SW 1271 (cell line): ENCODE measurements around the gene PDE1C.
"Not testable (repeated sequence)": the region's sequence is repeated elsewhere in the genome, so short reads cannot be mapped to it uniquely, and the experiment has no call there.

Experiments
- DNase-seq, 2 experiments: peaks; one replicate each; lab custom pipeline; 2025; lab: John Stamatoyannopoulos, UW

The PDE1C gene

DNA sequence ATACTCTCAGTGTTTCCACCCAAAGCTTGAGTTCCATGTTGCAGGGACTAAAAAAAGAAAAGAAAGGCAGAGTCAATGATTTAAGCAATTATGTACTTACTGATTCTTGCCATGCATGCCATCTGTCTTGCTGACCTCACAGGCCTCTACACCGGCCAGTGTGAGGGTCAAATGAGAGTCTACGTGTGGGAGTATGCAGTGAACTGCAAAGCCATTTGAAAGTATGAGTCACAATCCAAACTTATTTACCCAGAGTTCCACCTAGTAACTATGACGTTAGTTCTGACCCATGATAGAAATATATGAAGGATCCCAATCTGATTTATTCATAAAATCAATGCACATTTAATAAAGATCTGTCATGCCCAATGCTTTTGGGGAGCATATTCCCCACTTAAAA is 26.5 kb downstream of the PDE1C start:
- no peak for DNase-seq

DNA sequence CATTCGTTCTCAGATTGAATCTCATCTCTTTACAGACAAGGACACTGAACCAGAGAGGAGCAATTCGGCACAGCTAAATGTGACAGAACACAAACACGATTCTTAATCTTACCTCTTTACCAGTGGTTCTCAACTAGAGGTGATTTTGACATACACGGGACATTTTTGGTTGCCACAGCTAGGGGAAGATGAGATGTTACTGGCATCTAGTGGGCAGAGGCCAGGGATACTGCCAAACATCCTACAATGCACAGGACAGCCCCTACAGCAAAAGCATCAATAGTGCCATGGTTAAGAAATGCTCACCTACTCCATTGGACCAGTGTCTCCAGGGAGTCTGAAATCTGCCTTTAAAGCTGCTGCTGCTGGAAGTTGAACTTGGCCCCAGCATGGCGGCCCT is 27.3 kb downstream of the PDE1C start:
- DNase-seq, result no peak

DNA sequence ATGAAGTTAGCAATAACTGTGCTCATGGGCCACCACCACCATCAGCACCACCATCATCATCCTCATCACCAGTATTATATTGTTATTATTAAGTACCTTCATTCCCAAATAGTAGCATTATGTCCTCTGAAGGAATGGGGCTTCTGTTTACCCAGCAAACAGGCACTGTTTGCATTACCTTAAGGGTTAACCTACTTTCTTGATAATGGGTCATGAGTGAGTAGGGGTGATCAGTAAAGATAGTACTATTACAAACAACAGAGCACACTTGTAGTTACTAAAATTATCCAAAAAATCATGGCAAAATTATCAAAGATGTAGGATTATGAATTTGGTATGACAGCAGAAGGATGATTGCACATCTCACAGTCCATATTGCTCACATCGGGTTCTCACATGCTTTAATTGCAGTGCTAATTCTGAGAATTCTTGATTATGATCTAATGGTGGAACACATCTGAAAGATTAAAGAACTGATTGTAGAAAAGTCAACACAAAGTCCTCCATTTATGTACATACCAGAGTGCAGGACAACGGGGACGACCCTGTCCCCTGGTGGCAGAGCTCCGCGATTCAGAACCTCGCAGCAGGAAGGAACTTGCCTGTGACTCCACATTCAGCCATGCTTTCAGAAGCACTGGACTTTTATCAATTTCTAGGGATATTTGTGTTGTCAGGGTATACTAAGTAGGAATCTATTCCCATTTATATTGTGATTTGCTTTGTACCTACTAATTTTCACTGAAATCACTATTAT is 31.0 kb downstream of the PDE1C start:
- no peak for DNase-seq

DNA sequence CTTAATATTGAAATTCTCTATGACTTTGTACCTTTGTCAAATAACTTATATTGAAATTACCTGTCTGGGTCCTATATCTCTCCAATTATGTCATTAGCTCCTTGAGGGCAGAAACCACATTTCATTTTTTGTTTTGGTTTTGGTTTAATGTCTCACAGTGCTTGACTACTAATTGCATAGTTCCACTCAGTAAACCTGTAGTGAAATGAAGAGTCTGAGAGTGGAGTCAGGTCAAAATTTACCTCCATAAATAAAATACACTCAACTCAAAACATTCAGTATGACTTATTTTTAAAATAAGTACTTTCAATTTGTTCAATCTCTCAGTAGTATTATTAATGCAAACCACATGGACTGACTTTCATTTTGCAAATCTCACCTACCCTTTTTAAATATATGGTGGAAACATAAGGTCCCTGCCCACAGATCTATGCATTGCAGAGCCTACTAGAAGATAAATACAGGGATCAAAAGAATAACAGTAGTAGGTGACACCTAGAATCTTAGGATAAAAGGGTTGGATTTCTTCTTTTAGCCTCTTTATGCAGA is 32.5 kb downstream of the PDE1C start:
- no peak for DNase-seq

DNA sequence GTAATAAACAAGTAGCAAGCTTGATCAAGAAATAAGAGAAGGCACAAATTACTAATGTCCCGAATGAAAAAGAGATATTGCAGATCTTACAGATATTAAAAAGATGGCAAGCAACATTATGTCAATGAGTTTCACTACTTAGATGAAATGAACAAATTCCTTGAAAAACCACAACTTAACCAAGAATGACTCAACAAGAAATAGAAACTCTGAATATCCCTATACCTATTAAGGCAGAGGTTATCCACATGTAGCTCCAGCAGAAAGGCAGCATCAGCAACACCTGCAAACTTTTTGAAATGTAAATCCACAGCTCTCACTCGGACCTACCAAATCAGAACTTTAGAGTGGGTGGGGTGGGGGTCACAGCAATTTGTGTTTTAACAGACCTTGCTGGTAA is 33.6 kb downstream of the PDE1C start:
- DNase-seq, result no peak

DNA sequence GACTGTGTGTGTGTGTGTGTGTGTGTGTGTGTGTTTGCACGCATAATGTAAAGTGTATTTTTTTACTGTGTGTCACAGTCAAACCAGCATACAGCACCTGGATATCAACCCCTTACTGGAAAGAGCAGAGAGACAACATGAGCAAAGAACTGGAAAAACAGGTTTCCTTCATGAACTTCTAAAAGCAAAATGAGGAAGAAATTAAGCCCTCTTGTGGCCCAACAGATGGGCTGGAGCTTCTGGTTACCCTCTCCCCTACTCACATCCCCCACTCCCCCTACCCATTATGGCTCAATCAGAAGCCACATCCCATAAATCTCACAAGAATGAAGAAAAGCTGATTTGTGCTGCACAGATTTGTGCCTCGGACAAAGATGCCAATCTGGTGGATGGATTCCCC is 36.2 kb downstream of the PDE1C start:
- no peak for DNase-seq

DNA sequence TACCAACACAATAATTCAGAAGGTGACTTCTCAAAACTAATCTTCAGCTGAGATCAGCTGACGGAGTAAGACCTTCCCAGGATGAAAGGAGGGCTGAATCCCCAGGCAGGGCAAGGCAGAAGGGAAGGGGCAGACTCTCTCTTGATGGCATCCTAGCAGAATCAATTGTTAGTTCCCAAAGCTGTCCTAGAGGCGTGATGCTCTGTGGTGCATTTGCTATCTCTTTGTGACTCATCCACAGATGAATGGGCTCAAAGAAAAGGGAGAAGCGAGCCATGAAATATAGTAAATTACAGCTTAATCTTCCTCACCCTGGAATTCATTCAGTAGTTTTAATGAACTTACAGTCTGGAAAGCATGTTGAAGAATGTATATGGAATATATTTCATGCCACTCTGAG is 37.2 kb downstream of the PDE1C start:
- DNase-seq, result no peak

DNA sequence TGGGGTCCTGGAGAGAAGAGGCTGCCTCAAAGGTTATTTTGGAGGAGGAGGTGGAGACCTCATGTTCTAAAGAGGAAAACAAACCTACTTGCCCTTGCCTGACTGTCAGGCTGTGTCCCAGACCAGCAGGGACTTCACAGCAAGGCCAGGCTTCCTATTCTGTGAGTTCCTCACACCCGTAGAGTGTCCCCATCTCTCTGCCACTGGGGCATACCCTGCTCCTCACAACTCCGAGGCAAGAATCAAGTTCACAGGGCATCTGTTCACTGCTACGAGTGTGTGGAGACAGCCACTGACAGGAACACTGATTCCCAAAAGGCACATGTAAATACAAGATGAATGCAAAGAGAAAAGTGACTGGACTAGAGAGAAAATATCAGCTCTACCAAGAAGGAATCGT is 38.0 kb downstream of the PDE1C start:
- DNase-seq, result no peak

DNA sequence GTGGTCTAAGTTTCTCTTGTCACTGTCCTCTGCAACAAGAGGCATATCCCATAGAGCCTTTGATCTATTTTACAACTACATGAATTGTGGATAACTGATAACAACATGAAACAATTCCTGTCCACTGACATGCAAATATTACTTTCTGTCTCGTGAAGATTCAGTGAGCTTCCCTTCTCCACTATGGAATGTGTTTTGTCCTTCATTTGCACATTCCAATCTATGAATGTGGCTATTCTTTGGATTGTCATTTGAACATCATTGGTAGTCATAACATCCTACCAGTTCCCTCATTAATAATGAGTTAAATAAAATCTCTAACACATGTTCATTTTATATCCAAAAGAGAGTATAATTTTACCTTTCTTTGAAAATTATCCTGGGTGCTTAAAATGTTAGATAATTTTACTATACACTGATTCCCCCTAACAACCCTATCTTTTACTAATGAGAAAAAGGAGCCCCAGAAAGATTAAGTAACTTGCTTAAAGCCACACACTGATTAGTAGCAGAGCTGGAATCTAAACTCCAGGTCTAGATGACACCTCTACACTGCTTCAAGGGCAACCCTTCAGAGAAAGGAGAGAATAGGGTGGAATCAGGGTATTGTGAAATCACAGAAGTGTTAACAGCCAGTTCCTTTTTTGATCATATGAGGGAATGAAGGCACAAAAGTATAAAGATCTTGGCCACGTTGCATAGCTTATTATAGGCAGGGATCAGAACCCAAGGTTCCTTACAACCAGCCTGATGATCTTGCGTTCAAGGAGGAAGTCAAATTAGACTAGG is 39.1 kb downstream of the PDE1C start:
- no peak for DNase-seq

DNA sequence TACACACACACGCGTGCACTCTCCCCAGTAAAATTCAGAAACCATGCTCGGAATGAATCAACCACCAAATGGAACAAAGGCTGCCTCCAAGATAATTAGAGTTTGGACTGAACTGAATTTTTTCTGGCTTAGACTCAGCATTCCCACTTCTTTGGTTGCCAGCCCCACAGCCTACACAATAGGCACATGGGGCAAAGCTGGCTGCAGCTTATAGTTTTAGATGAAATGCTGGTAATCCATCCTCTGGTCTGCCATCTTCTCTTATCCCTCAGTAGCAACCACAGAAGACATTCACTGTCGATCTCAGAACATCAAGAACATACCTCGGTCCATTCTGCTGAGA is 44.2 kb downstream of the PDE1C start:
- no peak for DNase-seq

DNA sequence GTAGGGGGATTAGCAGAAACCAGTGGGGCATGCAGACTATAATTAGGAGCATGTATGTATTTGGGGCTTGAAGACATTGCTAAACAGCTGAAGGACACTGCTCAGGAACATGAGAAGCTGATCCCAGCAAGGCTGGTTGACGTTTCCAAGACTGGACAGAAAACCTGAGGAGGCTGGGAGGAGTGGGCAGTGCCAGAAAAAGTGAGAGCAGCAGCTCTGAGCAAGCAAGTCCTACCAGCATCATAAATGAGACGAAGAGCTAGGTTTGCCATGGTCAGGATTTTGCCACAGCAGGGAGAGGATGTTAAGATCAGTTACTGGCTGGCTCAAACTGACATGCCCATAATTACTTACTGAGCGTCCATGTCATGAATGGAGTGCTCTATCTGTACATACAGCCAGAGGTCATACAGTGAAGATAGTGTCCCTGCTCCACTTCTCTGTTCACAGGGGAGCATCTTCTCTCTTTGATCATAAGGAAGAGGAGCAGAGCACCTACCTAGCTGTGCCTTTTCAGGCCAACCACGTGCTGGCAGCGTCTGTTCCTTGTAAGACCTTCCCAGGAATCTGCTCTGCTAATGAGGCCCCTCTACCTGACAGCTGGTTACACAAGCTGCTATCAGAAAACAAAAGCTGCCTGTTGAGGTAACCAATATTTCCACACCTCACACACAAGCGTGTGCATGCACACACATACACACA is 44.7 kb downstream of the PDE1C start:
- DNase-seq, result no peak

DNA sequence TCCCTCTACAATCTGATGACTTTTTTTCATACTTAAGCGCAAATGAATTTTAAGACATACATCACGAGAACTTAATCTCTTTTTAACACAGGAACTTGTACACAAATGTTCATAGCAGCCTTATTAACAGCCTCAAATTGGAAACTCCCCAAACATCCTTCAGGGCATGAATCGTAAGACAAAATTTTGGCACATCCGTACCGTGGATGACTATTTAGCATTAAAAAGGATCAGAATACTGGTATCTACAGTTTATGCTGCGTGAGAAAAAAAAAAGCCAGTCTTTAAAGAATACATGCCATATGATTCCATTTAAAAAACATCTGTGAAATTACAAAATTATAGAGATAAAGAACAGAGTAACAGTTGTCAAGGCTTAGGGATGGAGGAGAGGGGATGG is 46.8 kb downstream of the PDE1C start:
- no peak for DNase-seq

DNA sequence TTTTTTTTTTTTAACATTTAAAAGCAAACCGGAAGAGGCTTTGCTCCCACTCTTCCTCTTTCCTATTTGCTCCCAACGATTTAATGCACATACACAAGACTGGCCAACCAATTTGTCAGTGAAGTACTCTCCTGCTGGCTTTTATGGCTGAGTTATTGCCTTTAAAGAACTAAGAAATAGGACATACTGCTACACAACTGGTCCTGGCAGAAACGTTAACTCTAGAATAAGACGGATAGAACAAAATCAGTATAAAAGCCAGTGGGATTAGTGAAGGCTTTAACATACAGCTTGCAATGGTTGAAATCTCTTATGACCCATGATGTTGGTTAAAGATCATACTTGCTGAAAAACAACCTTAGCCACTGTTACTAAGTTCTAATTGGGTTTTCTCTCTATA is 47.2 kb downstream of the PDE1C start:
- no peak for DNase-seq

DNA sequence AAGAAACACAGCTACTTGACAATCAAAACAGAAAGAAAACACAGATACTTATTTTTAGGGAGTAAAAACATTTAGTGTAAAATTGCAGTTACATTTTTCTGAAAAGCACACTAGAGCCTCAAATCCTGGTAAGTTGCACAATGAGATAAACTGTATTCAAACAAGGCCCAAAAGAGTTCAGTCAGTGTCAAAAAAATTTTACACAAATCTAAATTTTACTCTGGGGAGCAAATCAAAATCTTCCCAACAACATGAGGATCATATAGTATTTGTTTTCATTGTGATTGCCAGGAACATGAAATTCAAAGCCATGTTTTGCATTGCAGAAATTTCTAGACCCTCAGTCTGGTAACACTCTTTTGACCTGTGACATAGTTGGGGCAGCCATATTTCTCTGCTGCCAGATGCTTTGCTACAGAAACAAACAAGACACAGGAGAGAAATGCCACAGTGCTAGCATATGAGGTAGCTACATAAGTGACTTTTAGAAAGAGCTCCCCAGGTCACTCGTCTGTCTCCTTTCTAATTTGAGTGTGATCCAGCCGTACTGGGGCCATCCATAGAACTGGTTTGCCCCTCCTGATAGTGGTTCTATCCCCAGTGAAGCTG is 49.6 kb downstream of the PDE1C start:
- DNase-seq, result no peak

DNA sequence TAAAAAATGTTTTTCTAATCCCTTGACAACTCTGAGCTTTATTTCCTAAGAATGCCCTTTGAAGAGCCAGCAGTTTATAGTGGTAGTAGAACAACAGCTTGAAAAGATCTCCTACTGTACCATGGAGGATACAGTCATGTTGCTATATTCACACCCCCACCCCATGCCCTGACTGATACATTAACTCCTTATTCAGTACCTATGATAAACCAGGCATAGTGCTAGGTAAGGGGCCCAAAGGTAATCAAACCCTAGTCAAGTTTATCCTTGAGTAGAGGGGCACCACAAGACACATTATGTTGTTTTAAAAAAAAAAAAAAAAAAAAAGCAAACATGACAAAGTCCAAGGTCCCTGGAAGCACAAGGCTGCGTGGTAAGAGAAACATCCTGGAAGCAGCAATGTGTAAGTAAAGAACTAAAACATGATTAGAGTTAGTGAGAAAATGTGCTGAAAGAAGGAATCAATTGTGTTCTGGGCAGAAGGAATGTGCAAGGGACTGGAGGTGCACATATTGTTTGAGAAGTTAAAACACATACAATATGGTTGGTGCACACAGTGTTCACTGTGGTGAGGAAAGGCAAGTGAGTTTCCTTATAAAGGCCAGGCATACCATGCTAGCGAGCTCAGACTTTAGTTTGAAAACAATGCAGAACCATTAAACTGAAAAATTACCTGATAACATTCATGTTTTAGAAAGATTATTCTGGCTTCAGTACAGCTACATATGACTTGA is 51.2 kb downstream of the PDE1C start:
- no peak for DNase-seq

DNA sequence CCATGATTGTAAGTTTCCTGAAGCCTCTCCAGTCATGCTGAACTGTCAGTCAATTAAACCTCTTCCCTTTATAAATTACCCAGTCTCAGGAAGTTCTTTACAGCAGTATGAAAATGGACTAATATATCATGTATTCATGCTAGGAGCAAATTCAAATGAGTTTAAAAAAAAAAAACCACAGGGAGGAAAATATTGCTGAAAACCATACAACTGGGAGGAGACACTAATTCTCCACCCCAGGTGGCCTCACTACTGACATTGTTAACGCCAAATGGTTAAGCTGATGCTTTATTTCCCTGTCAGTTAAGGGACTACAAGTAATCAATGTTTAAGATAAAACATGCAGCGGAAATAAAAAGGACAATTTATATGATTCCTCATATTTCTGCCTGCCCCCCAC is 55.1 kb downstream of the PDE1C start:
- no peak for DNase-seq

DNA sequence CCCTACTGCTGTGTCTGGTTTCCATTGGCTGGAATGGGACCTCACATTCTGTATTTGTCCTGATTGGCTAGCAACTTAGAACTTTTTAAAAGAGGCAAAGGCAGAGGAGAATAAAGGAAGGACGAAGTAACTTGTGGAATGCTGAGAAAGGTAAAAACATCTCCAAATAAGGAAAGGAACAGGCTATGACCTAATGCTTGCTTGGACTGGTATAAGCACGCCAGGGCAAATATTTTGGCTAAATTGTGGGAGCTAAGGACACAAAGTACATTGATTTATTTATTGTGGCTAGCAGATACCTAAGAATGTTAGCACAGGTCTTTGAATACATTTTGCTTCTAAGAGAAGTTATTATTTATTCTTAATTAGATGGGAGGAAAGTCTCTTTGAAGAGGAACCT is 56.7 kb downstream of the PDE1C start:
- DNase-seq, result not testable (repeated sequence)

DNA sequence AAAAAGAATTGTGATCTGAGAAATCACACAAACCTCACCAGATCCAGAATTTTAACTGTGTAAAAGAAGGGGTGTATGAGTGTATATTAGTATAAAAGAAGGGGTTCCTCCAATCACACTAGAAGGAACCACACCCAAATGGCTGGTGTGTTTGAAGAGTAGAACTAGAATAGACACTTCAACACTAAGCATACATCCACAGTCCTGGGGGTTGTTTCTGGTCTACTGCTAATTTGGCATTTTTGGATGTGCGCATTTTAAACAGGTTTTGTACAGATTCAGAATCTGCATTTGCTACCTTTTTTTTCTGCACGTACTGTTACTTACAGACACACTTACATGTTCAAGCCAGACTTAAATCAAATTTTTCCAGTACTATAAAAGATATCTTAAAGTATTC is 64.6 kb downstream of the PDE1C start:
- DNase-seq, result no peak

DNA sequence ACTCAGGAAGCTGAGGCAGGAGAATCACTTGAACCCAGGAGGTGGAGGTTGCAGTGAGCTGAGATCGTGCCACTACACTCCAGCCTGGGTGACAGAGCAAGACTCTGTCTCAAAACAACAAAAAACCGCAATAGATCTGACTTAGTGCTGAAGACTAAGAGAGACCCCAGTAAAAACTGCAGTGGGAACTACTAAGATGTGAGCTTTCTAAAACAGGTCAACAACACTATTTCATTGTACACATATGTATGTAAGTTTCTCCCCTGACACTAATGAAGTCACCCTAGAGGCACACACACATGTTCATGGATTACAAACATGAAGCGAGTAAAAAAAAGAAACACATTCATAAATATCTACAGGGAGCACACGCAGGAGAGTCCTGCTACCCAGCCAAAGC is 68.3 kb downstream of the PDE1C start:
- no peak for DNase-seq

DNA sequence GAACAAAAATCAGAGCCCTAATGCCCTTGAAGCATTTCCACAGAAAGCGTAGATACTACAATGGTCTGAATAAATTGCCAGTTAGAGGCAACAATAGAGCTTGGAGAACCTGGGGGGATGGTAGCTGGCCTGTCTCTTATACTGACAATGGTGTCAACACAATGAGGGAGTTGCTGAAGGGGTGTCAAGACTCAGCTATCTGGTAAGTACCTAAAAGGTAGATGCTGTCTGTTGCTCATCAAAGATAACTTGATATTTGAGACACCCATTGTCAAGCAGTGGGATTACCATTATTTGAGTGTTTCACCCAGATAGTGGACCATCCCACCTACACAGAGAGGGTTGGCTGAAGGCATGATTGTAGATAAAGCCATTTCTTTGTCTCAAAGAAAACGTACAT is 72.8 kb downstream of the PDE1C start:
- DNase-seq, result no peak

DNA sequence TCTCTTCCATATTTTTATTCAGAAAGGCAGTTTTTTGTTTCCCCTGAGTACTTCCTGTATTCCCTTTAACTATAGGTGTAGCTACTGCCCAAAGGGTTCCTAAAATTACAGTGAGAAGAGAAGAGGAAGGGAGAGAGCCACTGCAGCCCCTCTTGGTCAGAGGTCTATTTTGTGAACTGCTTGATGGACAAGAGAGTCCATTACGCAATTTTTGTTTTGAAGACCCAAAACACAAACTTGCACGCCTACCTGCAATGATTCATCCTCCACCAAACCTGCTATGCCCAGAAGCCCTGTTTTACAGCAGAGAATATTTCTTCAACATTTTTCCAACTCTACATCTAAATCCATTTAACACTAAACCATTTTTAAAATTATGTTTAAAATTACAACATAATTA is 75.1 kb downstream of the PDE1C start:
- no peak for DNase-seq

DNA sequence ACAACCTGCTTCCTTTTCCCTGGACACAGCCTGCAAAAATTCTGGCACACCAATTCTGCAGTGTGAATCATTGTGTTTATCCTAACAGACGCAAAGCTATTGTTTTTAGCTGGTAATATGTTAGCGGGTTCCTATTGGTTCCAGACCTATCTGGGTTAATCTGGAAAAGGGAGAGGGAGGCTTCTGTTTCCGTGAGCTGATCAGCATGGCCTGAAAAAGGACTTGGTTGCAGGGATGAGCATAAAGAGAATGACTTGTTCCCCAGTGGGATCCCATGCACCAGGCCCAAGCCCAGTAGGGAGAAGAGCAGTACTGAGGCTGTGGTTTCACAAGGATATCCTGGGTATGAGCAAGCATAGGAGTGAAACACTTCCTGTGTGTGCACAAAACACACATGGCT is 78.4 kb downstream of the PDE1C start:
- no peak for DNase-seq
